22Rv1 (cell line): ENCODE results near the gene TTN.
A peak's percentile ranks its signal among the peaks of the same experiment; 100 is the strongest.

ENCODE experiments used
- H3K27ac ChIP-seq: fragments of 450-650 bp; 2 replicates; pipeline ENCODE4 v1.5.1; 2017
- CTCF ChIP-seq: fragments of 450-650 bp; IDR thresholded peaks from 2 replicates; pipeline ENCODE4 v1.5.1; 2017; ENCODE audit warnings: mild to moderate bottlenecking
- ZFX ChIP-seq: fragments of 450-650 bp; IDR thresholded peaks from 2 replicates; pipeline ENCODE4 v1.6.1; 2017; ENCODE audit warnings: antibody characterized with exemption, borderline replicate concordance

Gene TTN

DNA sequence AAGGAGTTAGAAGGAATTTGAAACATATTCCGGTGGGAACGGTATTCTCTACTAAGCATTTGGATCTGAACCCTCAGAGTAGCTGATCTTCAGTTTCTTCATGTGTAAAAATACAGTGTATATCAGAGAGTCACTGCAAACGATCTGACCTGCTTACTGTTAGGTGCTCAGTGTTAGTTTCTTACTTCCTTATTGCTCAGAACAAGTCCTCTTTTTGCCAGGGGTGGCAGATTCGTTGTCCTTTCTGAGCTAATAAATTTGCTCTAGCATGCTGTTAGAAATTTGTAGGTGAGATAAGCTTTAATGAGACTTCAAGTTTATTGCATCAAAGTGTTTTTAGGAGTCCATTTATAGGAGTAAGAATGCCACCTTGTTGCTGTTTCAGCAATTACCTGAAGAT is 311.2 kb downstream of the TTN start:
- TF ChIP-seq ZFX (no peak), CTCF (no peak)

DNA sequence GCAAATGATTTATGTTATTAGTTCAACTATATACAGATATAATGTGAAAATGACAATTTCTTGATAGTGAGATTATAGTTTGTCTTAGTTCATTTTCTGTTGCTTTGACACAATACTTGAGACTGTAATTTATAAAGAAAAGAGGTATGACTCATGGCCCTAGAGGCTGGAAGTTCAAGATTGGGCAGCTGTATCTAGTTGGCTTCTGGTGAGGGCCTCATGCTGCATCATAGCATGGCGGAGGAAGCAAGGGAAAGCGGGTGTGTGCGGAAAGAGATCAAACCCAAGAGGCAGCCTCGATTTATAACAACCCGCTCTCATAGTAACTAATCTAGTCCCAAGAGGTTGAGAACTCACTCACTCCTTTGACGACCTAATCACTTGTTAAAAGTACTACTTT is 315.6 kb downstream of the TTN start:
- no peak overlapping the region for H3K27ac ChIP-seq
- TF ChIP-seq ZFX, result no peak
- TF ChIP-seq CTCF, result no peak

More for the DNA sequence above, 311.2 kb downstream of the TTN start:
- H3K27ac ChIP-seq, result no peak overlapping the region

DNA sequence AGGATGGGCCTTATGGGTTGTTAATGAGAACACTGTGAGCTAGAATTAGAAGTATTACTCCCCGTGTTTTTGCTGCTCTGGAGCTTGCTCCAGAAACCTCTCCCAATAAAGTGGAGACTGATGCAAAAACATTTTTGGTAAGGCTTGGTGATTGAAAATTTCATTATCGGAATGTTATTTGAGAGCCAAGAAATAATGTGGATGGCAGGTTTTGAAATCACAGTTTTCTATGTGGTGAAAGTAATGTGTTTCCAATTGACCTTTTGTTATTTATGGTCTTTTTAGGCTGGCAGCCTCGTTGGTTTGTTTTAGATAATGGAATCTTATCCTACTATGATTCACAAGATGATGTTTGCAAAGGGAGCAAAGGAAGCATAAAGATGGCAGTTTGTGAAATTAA is 321.9 kb downstream of the TTN start:
- no peak overlapping the region for H3K27ac ChIP-seq
- TF ChIP-seq ZFX (no peak), CTCF (no peak)

DNA sequence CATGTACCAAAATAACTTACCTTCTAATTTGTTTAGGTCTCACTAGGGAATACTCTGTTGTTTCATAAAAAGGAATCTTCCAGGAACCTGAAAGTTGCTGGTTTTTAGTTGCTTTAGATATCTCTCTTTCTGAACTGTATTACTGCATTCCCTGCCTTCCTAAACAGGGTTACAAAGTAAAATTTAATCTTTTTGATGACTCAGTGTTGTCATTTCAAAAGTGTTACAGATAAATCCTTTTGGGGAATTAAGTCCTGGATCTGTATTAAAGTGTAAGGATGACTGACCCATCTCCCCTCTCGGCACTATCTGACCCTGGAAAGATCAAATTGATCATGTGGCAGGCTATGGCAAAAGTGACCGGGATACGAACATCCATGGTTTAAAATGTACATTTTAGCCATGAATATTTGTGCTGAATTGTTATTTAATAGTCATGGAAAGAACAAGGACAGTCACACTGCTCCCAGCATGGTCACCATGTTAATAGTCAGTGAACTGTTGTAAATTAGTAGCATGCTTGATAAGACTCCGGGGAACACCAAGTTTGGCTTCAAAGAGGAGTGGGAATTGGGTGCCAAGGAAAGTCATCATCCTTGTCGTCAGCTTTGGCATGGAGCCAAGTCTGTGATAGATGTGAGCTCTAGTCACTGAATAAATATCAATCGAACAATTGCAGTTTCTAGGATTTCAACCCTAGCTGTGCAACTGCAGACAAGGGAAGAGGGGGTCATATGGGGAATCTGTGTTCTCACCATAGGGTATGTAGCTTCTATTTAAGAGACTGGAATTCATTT is 322.8 kb downstream of the TTN start:
- no peak for TF ChIP-seq ZFX
- no peak for TF ChIP-seq CTCF
- no peak overlapping the region for H3K27ac ChIP-seq

DNA sequence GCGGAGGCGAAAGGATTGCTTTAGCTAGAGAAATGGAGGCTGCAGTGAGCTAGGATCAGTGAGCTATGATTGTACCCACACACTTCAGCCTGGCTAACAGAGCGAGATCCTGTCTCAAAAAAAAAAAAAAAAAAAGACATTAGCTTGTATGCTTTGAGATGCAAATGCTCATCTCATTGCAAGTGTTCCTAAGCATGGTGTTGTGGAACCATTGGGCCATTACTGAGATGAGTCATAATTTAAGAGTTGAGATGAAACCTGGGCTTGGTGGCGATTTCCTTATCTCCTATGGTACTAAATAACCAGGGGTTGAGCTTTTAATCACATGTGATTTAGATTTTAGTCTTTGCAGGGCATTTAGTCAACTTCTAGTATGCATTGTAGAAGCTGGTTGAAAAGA is 324.8 kb downstream of the TTN start:
- no peak overlapping the region for H3K27ac ChIP-seq
- TF ChIP-seq CTCF (no peak), ZFX (no peak)

- H3K27ac ChIP-seq, result peak within 1 kb of the TSS; percentile 86
- no peak for TF ChIP-seq ZFX
- TF ChIP-seq CTCF, result no peak
Observed at GRCh38 chr2:178480227-178481181, 326.7 kb downstream of the TTN start, which contains the start of gene PLEKHA3. TSS of gene PLEKHA3 (plus strand) at chr2:178480457. CDS start at chr2:178480870, 413 bp downstream.
